GM12801 (cell line): ENCODE results near the gene CHST15.

Experiments
- CTCF ChIP-seq: IDR thresholded peaks from one replicate; pipeline ENCODE4 v1.5.1; 2011; ENCODE audit warnings: control low read depth; ENCODE audit not compliant: insufficient read length; ENCODE audit errors: extremely low read depth

Gene CHST15

GRCh38 chr10:124077208-124077993 lies 16.0 kb downstream of the CHST15 start:
- no peak for TF ChIP-seq CTCF

- no peak for TF ChIP-seq CTCF
Measured at GRCh38 chr10:124076148-124076733, 17.2 kb downstream of the CHST15 start.

- TF ChIP-seq CTCF, result no peak
Measured at GRCh38 chr10:124075231-124075955, 18.0 kb downstream of the CHST15 start.

- no peak for TF ChIP-seq CTCF
Measured at GRCh38 chr10:124074501-124075109, 18.8 kb downstream of the CHST15 start.

GRCh38 chr10:124073978-124074377 lies 19.4 kb downstream of the CHST15 start:
- TF ChIP-seq CTCF, result no peak

GRCh38 chr10:124072541-124072940 lies 20.9 kb downstream of the CHST15 start:
- no peak for TF ChIP-seq CTCF

GRCh38 chr10:124072106-124072505 lies 21.3 kb downstream of the CHST15 start:
- no peak for TF ChIP-seq CTCF
